GM21619 (cell line): ENCODE data around the gene TTC7B.

Experiments used
- ATAC-seq: cut with Tn5 transposase; IDR thresholded peaks from one replicate; pipeline ENCODE4 v1.9.1; 2021; ENCODE audit not compliant: unreplicated experiment

Gene TTC7B

DNA sequence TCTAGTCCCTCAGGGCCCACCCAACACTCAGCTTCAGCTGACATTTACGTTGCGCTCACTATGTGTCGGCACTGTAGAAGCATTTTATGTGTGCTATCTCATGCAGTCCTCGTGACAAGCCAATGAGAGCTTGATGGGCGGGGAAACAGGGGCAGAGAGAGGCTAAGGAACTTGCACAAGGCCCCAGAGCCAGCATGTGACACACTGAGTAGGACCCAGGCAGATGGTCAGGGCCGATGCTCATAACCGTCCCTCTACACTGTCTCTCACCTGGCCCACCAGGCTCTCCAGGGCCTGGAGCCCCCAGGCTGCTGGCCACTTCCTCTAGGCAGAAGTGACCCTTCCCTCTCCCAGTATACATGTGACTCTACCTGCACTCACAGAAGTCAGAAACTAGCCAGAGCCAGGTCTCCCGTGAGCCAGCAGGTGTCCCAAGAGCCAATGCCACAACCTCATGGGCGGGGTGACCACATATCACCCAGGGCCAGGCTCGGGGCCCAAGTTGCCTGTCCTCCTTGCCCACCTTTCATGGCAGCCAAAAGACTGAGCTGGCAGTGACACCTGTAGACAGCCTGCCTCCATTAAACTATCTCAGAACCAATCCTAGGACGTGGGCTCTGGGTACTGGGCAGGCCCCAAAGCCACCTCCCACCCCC lies 38.3 kb downstream of the TTC7B start:
- ATAC-seq = no peak

DNA sequence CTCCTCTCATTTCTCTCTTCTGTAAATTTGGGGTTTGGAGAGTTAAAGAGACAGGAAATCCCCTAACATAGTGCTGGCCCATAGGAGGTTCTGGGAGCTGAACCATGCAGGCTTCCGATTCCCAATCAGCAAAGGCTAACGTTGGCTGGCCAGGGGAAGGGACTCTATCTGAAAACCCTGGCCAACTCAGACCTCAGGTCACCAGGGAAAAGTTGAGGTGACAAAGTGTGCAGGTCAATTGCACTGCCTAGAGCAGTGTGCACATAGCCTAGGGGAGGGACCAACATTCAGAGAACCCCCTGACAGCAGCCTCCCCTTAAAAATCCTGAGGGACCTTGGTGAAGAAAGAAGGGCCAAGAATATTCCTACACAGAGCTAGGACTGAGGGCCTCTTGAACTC lies 38.9 kb downstream of the TTC7B start:
- ATAC-seq = no peak

DNA sequence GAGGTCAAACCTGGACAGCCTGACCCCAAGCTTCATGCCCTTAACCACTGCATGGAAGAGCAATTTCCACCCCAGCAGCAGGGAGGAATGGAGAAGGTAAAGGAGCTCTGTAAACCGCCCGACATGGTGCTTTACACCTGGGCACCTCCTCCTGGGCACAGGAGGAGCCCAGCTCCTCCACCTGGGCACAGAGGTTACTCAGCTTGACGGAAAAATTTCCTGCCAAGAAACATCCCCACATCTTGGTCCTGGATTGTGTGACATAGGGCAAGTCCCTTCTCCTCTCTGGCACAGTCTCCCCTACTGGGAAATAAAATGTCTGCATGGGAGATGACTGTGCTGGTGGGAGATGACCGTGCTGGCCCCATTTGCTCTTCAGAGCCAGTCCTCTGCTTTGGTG lies 40.8 kb downstream of the TTC7B start:
- no peak for ATAC-seq

DNA sequence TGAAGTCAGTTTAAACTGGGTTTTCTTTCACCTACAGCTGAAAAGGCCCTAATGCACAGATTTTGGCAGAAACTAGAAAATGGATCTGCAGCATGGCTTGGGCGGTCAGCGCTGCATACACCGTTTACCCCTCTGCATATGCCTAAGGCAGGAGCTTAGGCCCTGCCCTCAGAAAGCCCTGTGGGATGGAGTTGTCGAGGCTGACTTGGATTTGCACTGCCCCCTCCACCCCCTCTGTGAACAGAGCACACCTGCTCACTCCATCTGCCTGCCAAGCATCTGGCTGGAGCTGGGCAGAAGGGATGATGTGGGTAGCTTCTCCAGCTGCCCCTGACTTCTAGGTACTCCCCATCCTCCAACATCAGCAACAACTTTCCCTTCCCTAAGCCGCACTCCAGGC lies 41.9 kb downstream of the TTC7B start:
- ATAC-seq = no peak

DNA sequence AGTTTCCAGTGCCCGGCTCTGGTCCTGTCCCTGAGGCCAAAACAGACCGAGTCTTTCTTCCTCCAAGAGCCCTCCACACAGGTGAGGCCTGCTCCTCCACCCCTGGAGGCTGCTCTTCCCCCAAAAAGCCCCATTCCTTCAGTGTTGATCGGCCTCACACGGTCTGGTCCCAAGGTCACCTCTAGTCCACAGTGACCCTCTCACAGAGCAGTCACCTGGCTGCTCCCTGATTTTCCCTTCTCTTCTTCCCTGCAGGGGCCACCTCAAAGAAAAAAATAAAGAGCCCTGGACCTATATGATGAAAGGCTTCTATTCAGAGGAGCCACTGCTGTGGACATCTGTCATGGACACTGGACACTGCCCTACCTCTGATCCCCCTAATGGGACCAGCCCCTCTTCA lies 42.5 kb downstream of the TTC7B start:
- no peak for ATAC-seq

- no peak for ATAC-seq
These were observed 43.1 kb downstream of the TTC7B start for GRCh38 chr14:90773196-90773486.

DNA sequence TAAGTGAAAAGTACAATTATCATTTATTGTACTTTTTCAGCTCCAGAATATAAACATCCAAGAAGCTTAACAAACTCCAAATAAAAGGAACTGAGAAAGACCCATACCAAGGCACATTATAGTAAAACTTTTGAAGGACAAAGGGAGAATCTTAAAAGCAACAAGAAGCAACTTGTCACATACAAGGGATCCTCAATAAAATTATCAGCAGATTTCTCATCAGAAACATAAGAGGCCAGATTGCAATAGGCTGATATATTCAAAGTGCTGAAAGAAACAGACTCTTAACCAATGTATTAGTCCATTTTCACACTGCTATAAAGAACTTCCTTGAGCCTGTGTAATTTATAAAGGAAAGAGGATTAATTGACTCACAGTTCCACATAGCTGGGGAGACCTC lies 48.3 kb downstream of the TTC7B start:
- ATAC-seq = no peak

GRCh38 chr14:90760591-90761316 lies 55.5 kb downstream of the TTC7B start:
- ATAC-seq = no peak

- no peak for ATAC-seq
These were observed 56.2 kb downstream of the TTC7B start for GRCh38 chr14:90760078-90760444.

DNA sequence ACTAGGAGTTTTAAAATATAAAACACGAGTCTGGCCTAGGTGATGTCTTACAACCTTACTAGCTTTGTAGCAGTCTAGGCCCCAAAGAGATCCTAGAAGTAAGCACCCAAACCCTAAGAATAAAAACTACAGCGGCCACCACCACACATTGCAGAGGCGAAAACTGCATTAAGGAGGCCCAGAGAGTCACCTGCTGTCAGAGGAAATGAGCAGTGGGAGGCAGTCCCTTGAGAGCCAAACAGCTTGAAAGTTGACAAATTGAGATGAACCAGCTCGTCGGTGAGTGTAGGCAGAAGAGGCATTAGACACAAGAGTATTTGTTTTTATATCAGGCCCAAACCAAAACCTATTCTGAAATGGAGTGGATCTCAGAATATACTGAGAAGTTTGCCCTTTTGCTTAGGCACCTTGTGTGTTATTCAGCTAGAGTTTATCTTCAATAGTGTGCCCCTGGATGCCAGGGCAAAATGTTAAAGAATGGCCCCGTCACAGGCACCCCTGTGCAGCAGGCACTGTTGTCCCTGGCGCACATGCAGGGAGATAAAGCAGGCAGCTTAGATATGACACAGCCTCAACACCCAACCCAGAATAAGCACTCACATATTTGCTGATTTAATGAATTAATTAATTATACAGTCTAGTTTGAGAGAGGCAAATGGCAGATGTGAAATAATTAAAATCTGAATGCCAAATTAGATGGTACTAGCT lies 56.7 kb downstream of the TTC7B start:
- peak; percentile 45 for ATAC-seq

- no peak for ATAC-seq
These were observed 57.3 kb downstream of the TTC7B start for GRCh38 chr14:90758959-90759358.

DNA sequence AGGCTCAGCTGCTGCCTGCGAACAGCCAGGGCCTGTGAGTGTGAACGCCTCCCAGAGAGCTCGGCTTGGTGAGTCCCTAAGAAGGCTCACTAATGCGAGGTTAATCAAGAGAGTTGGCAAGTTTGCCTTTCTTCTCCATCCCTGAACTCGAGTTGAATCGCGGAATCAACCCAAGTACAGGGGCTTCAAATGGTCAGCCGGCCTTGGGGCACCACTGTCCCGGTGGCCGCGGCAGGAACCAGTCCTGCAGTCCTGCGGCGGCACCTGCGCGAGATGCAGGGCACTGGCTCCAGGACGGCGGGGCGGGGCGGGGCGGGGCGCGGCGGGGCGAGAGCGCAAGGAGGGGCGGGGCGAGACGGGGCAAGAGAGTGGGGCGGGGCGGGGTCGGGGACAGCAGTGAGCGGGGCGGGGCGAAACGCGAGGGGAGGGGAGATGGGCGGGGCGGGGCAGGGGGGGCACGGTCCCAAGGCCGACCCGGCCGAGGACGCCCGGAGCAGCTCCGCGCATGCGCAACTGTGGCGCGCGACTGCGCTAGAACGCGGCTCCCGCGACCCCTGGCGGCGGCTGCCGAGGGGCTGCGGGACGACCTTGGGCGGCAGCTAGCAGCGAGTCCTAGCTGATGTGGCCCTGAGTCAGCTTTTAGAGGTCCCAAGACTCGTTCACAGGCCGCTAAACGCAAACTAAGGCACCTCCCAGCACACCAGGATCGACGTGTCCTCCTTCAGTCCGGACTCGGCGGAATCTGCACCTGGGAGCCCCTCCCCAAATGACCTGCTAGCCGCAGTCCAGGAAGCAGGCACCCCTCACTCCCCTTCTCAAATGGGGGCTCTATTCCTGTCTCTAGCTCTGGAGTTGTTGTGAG lies 58.0 kb downstream of the TTC7B start:
- ATAC-seq = peak; percentile 79

DNA sequence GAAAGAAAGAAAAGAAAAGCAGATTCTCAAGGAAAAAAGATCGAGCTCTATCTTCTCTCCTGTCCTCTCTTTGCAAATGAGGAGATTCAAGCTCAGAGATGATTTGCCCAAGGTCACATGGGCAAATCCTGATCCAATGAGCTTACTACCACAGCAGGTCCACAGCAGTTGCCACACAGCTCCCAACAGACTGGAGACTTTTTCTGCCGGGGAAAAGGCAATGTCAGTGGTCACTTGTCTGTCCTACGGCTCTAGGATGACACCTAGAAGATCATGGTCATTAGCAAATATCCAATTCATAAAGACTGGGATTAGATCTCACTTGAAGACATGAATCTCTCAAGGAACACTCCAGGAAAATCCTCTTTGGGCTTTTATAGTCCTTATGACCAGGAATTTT lies 58.8 kb downstream of the TTC7B start:
- ATAC-seq = no peak

DNA sequence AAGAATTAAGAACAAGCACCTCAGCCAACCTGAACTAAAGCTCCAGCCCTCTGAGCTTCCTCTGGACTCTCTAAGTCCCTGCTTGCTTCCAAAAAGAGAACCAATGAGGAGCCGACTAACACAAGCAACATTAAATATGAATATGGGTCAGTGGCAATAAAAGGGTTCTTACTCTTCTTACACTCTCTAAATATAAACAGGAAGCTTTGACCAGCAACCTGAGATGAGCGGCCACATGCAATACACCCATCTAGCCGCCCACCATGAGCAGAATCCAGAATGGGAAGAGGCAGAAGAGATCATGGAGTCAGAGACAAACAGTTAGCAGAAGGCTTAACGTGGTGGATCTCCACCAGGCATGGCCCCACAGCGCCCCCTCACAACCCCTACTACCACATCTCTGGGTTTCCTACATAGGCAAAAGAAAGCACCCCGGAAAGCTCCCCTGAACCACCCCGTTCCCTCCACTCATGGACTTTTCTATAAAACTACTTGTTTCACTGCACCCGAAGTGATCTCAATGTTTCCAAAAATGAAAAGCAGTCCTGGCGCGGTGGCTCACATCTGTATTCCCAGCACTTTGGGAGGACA lies 59.4 kb downstream of the TTC7B start:
- ATAC-seq = no peak

- no peak for ATAC-seq
These were observed 60.4 kb downstream of the TTC7B start for GRCh38 chr14:90755661-90756304.

DNA sequence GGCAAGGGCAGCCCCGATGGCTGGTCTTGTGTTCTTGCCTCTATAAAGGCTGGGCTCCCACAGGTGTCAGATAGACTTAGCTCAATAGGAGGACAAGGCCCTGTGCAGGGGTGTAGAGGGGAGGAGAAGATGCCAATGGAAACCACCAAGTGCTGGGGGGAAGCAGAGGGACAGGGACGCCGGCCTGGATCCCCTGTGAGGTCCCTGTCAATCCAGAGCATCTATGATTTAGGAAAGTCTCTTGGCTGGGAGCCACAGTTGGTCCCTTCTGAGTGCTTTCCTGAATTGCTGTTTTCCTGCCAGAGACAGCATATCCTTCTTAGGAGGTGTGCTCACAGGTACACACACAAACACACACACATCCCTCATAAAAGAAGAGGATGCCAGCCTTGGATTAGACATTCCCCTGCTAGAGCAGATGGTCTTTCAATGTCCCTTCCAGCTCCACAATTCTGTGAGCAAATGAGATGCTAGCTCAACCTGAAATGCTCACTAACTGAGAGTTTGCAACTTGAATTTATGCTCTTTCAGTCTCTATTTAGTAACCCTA lies 62.7 kb downstream of the TTC7B start:
- no peak for ATAC-seq

GRCh38 chr14:90750701-90751100 lies 65.5 kb downstream of the TTC7B start:
- no peak for ATAC-seq

- ATAC-seq = no peak
These were observed 66.0 kb downstream of the TTC7B start for GRCh38 chr14:90750191-90750590.

DNA sequence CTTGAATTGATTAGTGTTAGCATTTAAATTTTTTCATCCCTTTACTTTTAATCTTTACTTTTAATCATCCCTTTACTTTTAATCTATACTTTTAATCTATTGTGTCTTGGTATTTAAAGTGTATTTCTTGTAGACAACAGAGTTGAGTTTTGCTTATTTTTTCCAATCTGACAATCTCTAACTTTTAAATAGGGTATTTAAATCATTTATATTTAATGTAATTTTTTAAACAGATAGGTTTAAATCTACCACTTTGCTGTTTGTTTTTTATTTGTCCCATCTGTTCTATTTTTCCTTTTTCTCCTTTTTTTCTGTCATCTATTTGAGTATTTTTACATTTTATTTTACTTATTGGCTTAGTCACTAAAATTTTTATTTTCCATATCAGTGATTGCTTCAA lies 68.3 kb downstream of the TTC7B start:
- no peak for ATAC-seq

GRCh38 chr14:90743826-90744225 lies 72.4 kb downstream of the TTC7B start:
- no peak for ATAC-seq
